WTC11 (cell line): ENCODE results near the gene SCN4B. TPM values are rescaled to one million over a fixed set of nuclear protein-coding genes. Genes with fewer than 3 reads are reported as not detected.

Experiments used
- ATAC-seq: fragments of 200-7000 bp; cut with Tn5 transposase; 2 replicates; pipeline ENCODE4 v1.10.0; 2021; ENCODE audit warnings: mild to moderate bottlenecking, moderate library complexity
- CTCF ChIA-PET: fragments of 300-600 bp; sonication (Branson Sonifier 250); formaldehyde crosslinking; loops from one replicate; lab custom pipeline; 2021; ENCODE audit warnings: antibody characterized with exemption; lab: Charles Lee
- POLR2A ChIA-PET: fragments of 350-600 bp; sonication (Branson Sonifier 250); formaldehyde crosslinking; loops from one replicate; lab custom pipeline; 2021; ENCODE audit warnings: antibody characterized with exemption; lab: Charles Lee
- DNase-seq: peaks from one replicate; pipeline ENCODE4 v3.0.0; 2021; ENCODE audit warnings: low spot score
- H3K27ac Mint-ChIP-seq: 2 replicates; pipeline ENCODE4 v1.8.0; 2021; ENCODE audit warnings: mixed read lengths
- H3K27me3 Mint-ChIP-seq: 2 replicates; pipeline ENCODE4 v1.8.0; 2021; ENCODE audit warnings: low read depth, mild to moderate bottlenecking, moderate library complexity, mixed read lengths
- H3K36me3 Mint-ChIP-seq: 2 replicates; pipeline ENCODE4 v1.8.0; 2021; ENCODE audit warnings: mixed read lengths
- H3K4me1 Mint-ChIP-seq: 2 replicates; pipeline ENCODE4 v1.8.0; 2022; ENCODE audit warnings: mixed read lengths
- H3K4me3 Mint-ChIP-seq: 2 replicates; pipeline ENCODE4 v1.8.0; 2021; ENCODE audit warnings: mild to moderate bottlenecking, moderate library complexity, mixed read lengths
- H3K9me3 Mint-ChIP-seq: 2 replicates; pipeline ENCODE4 v1.8.0; 2021; ENCODE audit warnings: mixed read lengths
- ELF4 ChIP-seq: sonication (generic); formaldehyde crosslinking; IDR thresholded peaks from 2 replicates; pipeline ENCODE4 v1.8.1; 2022; ENCODE audit warnings: low read depth, mild to moderate bottlenecking, moderate library complexity, missing genetic modification reagents
- FOXJ3 ChIP-seq: sonication (generic); formaldehyde crosslinking; IDR thresholded peaks from 2 replicates; pipeline ENCODE4 v1.9.0; 2021; ENCODE audit warnings: missing genetic modification reagents, mild to moderate bottlenecking, borderline replicate concordance
- GRHL2 ChIP-seq: fragments of 250-450 bp; sonication (Bioruptor Pico); IDR thresholded peaks from 2 replicates; pipeline ENCODE4 v1.8.0; 2022; ENCODE audit warnings: mild to moderate bottlenecking, moderate library complexity; ENCODE audit not compliant: insufficient replicate concordance, severe bottlenecking
- JAZF1 ChIP-seq: fragments of 250-450 bp; sonication (Bioruptor Pico); IDR thresholded peaks from 2 replicates; pipeline ENCODE4 v1.9.0; 2021; ENCODE audit warnings: moderate library complexity, mild to moderate bottlenecking, inconsistent platforms
- MXD4 ChIP-seq: fragments of 250-450 bp; sonication (Bioruptor Pico); IDR thresholded peaks from 2 replicates; pipeline ENCODE4 v1.8.0; 2021; ENCODE audit warnings: mild to moderate bottlenecking, moderate library complexity, borderline replicate concordance
- MYBL2 ChIP-seq: sonication (generic); formaldehyde crosslinking; IDR thresholded peaks from 2 replicates; pipeline ENCODE4 v1.8.1; 2023; ENCODE audit warnings: mild to moderate bottlenecking, moderate library complexity, missing genetic modification reagents
- NFATC4 ChIP-seq: fragments of 250-450 bp; sonication (Bioruptor Pico); IDR thresholded peaks from 2 replicates; pipeline ENCODE4 v1.9.0; 2021; ENCODE audit warnings: mild to moderate bottlenecking
- ZNF219 ChIP-seq: sonication (generic); formaldehyde crosslinking; IDR thresholded peaks from 2 replicates; pipeline ENCODE4 v1.8.0; 2023; ENCODE audit warnings: missing genetic modification reagents, mild to moderate bottlenecking, borderline replicate concordance
- total RNA-seq: library from RNA; stranded (reverse); gene quantifications from 3 replicates; pipeline ENCODE4 v1.2.3, GENCODE V29; 2021
- TF ChIP-seq, protein P1 (sequence below): sonication (generic); formaldehyde crosslinking; IDR thresholded peaks from 2 replicates; pipeline ENCODE4 v1.8.1; 2022; ENCODE audit warnings: low read depth, mild to moderate bottlenecking, moderate library complexity, missing genetic modification reagents, borderline replicate concordance
- TF ChIP-seq, protein P2 (sequence below): fragments of 250-450 bp; sonication (Bioruptor Pico); IDR thresholded peaks from 2 replicates; pipeline ENCODE4 v2.1.2; 2022; ENCODE audit warnings: mild to moderate bottlenecking, moderate library complexity
- TF ChIP-seq, protein P3 (sequence below): sonication (generic); formaldehyde crosslinking; IDR thresholded peaks from 2 replicates; pipeline ENCODE4 v1.8.1; 2023; ENCODE audit warnings: mild to moderate bottlenecking, missing genetic modification reagents
- TF ChIP-seq, protein P4 (sequence below): sonication (generic); formaldehyde crosslinking; IDR thresholded peaks from 2 replicates; pipeline ENCODE4 v1.8.1; 2022; ENCODE audit warnings: mild to moderate bottlenecking, missing genetic modification reagents, moderate library complexity, borderline replicate concordance
- TF ChIP-seq, protein P5 (sequence below): fragments of 200-600 bp; IDR thresholded peaks from 2 replicates; pipeline ENCODE4 v1.8.0; 2022; ENCODE audit warnings: antibody characterized with exemption
- TF ChIP-seq, protein P6 (sequence below): sonication (generic); formaldehyde crosslinking; IDR thresholded peaks from 2 replicates; pipeline ENCODE4 v1.8.1; 2023; ENCODE audit warnings: mild to moderate bottlenecking, missing genetic modification reagents
- TF ChIP-seq, protein P7 (sequence below): sonication (generic); formaldehyde crosslinking; IDR thresholded peaks from 2 replicates; pipeline ENCODE4 v1.8.0; 2023; ENCODE audit warnings: missing genetic modification reagents, mild to moderate bottlenecking, borderline replicate concordance
- TF ChIP-seq, protein P8 (sequence below): sonication (generic); formaldehyde crosslinking; IDR thresholded peaks from 2 replicates; pipeline ENCODE4 v1.8.0; 2022; ENCODE audit warnings: missing genetic modification reagents
- TF ChIP-seq, protein P9 (sequence below): sonication (generic); formaldehyde crosslinking; IDR thresholded peaks from 2 replicates; pipeline ENCODE4 v1.8.0; 2022; ENCODE audit warnings: mild to moderate bottlenecking, missing genetic modification reagents

SCN4B gene
- total RNA-seq, 1 experiment from 2014 or later, result 4.4 TPM

DNA sequence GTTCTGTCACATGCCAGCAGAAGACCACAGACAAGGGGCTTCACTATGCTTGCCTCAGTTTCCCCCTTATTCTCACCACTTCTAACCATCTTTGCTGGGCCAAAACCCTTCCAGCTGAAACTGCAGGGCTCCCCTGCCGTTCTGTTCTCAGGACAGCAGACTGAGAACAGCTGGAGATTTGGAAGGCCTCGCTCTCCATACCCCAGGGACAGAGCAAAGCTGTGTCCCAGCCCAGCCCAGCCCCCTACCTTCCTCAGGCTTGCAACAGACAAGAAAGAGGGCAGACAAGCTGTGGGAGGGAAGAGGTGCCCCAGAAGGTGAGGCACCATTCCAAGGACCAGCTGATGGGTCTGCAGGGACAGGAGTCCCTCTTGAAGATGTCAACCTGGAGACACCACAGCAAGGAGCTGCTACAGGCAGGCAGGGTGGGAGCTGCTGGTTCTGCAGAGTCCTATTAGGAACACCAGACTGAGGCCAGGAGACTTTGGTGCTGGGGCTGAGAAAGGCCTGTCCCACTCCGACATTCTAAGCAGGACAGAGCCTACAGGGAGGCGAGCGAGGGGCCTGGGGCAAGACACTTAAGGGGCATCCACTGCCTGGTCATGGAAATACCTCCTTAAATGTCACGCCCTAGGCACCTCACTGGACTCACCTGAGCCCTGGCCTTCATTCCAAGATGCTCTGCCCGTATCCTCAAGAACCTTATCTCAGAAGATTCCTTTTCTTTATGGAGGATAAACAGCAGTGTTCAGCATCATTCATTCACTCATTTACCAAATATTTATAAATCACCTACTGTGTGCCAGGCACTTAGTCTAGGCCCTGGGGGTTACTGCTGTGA lies 16.9 kb upstream of the SCN4B start:
- Mint-ChIP-seq H3K4me1 (peaks cover 29% of the 10 kb centered on the region), H3K4me3 (no peak overlapping the region), H3K27me3 (peaks cover 72% of the 10 kb centered on the region), H3K9me3 (no peaks in the 10 kb centered on the region), H3K27ac (no peak overlapping the region), H3K36me3 (no peaks in the 10 kb centered on the region)
- ChIA-PET CTCF (interaction anchor here (0.6 to 3.9 kb wide), 4 partner anchors 13 to 362 kb away, joined by 4 to 153 read pairs (median 10); no protein-coding TSS in a partner anchor), POLR2A (no interaction called here)
- TF ChIP-seq NFATC4, result no peak
- TF ChIP-seq, protein P1, sequence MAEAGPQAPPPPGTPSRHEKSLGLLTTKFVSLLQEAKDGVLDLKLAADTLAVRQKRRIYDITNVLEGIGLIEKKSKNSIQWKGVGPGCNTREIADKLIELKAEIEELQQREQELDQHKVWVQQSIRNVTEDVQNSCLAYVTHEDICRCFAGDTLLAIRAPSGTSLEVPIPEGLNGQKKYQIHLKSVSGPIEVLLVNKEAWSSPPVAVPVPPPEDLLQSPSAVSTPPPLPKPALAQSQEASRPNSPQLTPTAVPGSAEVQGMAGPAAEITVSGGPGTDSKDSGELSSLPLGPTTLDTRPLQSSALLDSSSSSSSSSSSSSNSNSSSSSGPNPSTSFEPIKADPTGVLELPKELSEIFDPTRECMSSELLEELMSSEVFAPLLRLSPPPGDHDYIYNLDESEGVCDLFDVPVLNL (CRISPR knock-in tag), result no peak
- no peak for TF ChIP-seq GRHL2 (CRISPR knock-in tag)
- no peak for TF ChIP-seq ELF4 (CRISPR knock-in tag)
- no peak for TF ChIP-seq JAZF1 (CRISPR knock-in tag)
- TF ChIP-seq MYBL2 (CRISPR knock-in tag), result no peak
- TF ChIP-seq, protein P2, sequence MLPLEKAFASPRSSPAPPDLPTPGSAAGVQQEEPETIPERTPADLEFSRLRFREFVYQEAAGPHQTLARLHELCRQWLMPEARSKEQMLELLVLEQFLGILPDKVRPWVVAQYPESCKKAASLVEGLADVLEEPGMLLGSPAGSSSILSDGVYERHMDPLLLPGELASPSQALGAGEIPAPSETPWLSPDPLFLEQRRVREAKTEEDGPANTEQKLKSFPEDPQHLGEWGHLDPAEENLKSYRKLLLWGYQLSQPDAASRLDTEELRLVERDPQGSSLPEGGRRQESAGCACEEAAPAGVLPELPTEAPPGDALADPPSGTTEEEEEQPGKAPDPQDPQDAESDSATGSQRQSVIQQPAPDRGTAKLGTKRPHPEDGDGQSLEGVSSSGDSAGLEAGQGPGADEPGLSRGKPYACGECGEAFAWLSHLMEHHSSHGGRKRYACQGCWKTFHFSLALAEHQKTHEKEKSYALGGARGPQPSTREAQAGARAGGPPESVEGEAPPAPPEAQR (CRISPR knock-in tag), result no peak
- TF ChIP-seq ZNF219, result no peak
- no peak for TF ChIP-seq FOXJ3 (CRISPR knock-in tag)
- TF ChIP-seq, protein P3, sequence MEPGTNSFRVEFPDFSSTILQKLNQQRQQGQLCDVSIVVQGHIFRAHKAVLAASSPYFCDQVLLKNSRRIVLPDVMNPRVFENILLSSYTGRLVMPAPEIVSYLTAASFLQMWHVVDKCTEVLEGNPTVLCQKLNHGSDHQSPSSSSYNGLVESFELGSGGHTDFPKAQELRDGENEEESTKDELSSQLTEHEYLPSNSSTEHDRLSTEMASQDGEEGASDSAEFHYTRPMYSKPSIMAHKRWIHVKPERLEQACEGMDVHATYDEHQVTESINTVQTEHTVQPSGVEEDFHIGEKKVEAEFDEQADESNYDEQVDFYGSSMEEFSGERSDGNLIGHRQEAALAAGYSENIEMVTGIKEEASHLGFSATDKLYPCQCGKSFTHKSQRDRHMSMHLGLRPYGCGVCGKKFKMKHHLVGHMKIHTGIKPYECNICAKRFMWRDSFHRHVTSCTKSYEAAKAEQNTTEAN (CRISPR knock-in tag), result no peak
- TF ChIP-seq, protein P4, sequence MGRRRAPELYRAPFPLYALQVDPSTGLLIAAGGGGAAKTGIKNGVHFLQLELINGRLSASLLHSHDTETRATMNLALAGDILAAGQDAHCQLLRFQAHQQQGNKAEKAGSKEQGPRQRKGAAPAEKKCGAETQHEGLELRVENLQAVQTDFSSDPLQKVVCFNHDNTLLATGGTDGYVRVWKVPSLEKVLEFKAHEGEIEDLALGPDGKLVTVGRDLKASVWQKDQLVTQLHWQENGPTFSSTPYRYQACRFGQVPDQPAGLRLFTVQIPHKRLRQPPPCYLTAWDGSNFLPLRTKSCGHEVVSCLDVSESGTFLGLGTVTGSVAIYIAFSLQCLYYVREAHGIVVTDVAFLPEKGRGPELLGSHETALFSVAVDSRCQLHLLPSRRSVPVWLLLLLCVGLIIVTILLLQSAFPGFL, result no peak
- TF ChIP-seq, protein P5, sequence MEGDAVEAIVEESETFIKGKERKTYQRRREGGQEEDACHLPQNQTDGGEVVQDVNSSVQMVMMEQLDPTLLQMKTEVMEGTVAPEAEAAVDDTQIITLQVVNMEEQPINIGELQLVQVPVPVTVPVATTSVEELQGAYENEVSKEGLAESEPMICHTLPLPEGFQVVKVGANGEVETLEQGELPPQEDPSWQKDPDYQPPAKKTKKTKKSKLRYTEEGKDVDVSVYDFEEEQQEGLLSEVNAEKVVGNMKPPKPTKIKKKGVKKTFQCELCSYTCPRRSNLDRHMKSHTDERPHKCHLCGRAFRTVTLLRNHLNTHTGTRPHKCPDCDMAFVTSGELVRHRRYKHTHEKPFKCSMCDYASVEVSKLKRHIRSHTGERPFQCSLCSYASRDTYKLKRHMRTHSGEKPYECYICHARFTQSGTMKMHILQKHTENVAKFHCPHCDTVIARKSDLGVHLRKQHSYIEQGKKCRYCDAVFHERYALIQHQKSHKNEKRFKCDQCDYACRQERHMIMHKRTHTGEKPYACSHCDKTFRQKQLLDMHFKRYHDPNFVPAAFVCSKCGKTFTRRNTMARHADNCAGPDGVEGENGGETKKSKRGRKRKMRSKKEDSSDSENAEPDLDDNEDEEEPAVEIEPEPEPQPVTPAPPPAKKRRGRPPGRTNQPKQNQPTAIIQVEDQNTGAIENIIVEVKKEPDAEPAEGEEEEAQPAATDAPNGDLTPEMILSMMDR, result no peak
- TF ChIP-seq MXD4 (CRISPR knock-in tag), result no peak
- TF ChIP-seq, protein P6, sequence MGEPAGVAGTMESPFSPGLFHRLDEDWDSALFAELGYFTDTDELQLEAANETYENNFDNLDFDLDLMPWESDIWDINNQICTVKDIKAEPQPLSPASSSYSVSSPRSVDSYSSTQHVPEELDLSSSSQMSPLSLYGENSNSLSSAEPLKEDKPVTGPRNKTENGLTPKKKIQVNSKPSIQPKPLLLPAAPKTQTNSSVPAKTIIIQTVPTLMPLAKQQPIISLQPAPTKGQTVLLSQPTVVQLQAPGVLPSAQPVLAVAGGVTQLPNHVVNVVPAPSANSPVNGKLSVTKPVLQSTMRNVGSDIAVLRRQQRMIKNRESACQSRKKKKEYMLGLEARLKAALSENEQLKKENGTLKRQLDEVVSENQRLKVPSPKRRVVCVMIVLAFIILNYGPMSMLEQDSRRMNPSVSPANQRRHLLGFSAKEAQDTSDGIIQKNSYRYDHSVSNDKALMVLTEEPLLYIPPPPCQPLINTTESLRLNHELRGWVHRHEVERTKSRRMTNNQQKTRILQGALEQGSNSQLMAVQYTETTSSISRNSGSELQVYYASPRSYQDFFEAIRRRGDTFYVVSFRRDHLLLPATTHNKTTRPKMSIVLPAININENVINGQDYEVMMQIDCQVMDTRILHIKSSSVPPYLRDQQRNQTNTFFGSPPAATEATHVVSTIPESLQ (CRISPR knock-in tag), result no peak
- TF ChIP-seq, protein P7, sequence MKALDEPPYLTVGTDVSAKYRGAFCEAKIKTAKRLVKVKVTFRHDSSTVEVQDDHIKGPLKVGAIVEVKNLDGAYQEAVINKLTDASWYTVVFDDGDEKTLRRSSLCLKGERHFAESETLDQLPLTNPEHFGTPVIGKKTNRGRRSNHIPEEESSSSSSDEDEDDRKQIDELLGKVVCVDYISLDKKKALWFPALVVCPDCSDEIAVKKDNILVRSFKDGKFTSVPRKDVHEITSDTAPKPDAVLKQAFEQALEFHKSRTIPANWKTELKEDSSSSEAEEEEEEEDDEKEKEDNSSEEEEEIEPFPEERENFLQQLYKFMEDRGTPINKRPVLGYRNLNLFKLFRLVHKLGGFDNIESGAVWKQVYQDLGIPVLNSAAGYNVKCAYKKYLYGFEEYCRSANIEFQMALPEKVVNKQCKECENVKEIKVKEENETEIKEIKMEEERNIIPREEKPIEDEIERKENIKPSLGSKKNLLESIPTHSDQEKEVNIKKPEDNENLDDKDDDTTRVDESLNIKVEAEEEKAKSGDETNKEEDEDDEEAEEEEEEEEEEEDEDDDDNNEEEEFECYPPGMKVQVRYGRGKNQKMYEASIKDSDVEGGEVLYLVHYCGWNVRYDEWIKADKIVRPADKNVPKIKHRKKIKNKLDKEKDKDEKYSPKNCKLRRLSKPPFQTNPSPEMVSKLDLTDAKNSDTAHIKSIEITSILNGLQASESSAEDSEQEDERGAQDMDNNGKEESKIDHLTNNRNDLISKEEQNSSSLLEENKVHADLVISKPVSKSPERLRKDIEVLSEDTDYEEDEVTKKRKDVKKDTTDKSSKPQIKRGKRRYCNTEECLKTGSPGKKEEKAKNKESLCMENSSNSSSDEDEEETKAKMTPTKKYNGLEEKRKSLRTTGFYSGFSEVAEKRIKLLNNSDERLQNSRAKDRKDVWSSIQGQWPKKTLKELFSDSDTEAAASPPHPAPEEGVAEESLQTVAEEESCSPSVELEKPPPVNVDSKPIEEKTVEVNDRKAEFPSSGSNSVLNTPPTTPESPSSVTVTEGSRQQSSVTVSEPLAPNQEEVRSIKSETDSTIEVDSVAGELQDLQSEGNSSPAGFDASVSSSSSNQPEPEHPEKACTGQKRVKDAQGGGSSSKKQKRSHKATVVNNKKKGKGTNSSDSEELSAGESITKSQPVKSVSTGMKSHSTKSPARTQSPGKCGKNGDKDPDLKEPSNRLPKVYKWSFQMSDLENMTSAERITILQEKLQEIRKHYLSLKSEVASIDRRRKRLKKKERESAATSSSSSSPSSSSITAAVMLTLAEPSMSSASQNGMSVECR (CRISPR knock-in tag), result no peak
- TF ChIP-seq, protein P8, sequence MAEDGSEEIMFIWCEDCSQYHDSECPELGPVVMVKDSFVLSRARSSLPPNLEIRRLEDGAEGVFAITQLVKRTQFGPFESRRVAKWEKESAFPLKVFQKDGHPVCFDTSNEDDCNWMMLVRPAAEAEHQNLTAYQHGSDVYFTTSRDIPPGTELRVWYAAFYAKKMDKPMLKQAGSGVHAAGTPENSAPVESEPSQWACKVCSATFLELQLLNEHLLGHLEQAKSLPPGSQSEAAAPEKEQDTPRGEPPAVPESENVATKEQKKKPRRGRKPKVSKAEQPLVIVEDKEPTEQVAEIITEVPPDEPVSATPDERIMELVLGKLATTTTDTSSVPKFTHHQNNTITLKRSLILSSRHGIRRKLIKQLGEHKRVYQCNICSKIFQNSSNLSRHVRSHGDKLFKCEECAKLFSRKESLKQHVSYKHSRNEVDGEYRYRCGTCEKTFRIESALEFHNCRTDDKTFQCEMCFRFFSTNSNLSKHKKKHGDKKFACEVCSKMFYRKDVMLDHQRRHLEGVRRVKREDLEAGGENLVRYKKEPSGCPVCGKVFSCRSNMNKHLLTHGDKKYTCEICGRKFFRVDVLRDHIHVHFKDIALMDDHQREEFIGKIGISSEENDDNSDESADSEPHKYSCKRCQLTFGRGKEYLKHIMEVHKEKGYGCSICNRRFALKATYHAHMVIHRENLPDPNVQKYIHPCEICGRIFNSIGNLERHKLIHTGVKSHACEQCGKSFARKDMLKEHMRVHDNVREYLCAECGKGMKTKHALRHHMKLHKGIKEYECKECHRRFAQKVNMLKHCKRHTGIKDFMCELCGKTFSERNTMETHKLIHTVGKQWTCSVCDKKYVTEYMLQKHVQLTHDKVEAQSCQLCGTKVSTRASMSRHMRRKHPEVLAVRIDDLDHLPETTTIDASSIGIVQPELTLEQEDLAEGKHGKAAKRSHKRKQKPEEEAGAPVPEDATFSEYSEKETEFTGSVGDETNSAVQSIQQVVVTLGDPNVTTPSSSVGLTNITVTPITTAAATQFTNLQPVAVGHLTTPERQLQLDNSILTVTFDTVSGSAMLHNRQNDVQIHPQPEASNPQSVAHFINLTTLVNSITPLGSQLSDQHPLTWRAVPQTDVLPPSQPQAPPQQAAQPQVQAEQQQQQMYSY, result no peak
- TF ChIP-seq, protein P9, sequence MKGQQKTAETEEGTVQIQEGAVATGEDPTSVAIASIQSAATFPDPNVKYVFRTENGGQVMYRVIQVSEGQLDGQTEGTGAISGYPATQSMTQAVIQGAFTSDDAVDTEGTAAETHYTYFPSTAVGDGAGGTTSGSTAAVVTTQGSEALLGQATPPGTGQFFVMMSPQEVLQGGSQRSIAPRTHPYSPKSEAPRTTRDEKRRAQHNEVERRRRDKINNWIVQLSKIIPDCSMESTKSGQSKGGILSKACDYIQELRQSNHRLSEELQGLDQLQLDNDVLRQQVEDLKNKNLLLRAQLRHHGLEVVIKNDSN, result no peak
- DNase-seq (no peak), ATAC-seq (no peak)
